Activated CD4-positive, CD25-positive, alpha-beta regulatory T cell (primary cell): ENCODE measurements around the gene SEC61B.

Source experiments
- DNase-seq, 4 experiments: peaks; one replicate each; lab custom pipeline; 2025; lab: John Stamatoyannopoulos, UW

Gene SEC61B

DNA sequence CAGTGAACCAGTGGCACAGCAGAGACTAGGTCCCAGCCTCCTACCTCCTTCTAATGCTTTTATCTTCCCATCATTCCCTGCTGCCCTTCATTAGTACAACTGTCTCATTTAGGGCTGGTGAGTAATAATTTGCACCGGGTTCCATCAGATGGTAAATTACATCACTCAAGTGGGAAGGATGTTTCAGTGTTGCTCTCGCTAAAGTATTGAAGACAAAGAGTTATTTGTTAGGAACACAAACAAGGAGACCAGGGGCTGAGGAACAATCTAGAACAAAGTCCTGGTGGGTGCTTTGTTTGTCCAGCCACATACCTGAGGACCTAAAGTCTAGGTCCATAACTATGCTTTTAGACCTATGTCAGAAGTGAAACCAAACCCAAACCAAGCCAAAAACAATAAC is 52.4 kb downstream of the SEC61B start:
- no peak for DNase-seq
